Forelimb muscle (tissue), 1 donor: ENCODE measurements around the gene WIPF1. TPM values are rescaled to one million over a fixed set of nuclear protein-coding genes. Genes with fewer than 3 reads are reported as not detected.
A peak's percentile ranks its signal among the peaks of the same experiment; 100 is the strongest.
"Not testable (repeated sequence)": the region's sequence is repeated elsewhere in the genome, so short reads cannot be mapped to it uniquely, and the experiment has no call there.

Source experiments
- DNase-seq: peaks from one replicate; pipeline ENCODE4 v3.0.0-alpha.2; 2013; ENCODE audit warnings: low read depth
- polyA plus RNA-seq: library from polyadenylated mRNA; unstranded; fragments of 120-200 nt; gene quantifications from one replicate; pipeline ENCODE4 v1.2.1, GENCODE V29; 2013; ENCODE audit not compliant: insufficient read length

The WIPF1 gene
- polyA plus RNA-seq, 1 donor, result 34.2 TPM

DNA sequence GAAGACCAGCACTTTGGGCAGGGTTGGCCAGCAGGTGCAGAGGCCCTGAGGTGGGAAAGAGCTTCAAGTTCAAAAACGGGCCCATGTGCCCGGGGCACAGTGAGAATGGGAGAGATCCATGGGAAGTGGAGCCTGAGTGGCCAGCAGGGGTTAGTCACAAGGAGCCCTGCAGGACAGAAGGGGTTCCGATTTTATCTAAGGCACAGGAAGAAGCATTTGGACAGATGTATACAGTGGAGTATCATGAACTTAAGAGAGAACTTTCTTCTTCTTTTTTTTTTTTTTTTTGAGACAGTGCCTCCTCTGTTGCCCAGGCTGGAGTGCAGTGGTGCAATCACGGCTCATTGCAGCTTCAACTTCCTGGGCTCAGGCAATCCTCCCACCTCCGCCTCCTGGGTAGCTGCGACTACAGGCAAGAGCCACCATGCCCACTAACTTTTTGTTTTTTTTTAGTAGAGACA lies 24.0 kb downstream of the WIPF1 start:
- DNase-seq, result no peak

DNA sequence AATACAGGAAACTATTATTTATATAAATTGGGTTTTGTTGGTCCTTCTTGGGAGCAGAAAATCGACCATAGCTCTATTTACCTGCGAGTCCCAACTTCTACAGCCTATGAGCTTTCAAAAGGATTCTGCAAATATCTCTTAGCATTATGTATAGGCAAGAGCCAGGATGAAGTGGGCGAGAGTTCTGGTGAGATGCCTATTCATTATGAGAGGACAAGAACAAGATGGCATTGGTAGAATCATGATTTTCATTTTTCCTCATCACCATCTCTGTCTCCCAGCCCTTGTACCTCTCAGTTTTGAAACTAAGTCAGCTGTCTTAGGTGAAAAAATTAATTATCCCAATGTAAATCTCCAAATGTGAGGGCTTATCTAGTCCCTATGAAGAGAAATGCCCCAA lies 25.0 kb downstream of the WIPF1 start:
- no peak for DNase-seq

DNA sequence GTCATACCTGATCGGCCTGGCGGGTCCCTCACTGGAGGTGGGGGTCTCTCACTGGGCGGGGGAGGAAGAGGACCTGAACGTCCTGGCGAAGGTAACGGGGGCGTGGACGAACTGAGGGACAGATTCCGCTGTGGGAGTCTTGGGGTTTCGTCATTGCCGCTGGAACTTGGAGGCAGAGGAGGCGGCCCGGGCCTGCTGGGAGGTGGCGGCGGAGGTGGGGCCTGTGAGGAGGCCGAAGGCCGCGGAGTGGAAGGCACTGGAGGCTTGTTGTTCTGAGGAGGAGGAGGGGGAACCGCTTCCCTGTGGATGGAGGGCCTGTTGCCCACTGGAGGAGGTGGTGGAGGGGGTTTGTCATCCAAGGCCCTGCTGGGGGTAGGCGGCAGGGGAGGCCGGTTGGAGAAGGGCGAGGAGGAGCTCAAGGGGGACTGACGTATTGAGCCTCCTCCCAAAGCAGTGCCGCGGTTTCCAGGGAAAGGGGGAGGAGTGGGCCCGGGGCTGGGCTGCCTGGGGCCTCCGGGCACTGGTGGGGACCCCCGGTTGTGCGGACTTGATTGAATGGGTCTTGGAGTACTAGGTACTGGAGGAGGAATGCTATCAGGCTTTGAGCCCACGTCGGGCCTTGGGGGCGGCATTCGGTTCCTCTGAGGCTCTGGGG lies 25.8 kb downstream of the WIPF1 start:
- no peak for DNase-seq

DNA sequence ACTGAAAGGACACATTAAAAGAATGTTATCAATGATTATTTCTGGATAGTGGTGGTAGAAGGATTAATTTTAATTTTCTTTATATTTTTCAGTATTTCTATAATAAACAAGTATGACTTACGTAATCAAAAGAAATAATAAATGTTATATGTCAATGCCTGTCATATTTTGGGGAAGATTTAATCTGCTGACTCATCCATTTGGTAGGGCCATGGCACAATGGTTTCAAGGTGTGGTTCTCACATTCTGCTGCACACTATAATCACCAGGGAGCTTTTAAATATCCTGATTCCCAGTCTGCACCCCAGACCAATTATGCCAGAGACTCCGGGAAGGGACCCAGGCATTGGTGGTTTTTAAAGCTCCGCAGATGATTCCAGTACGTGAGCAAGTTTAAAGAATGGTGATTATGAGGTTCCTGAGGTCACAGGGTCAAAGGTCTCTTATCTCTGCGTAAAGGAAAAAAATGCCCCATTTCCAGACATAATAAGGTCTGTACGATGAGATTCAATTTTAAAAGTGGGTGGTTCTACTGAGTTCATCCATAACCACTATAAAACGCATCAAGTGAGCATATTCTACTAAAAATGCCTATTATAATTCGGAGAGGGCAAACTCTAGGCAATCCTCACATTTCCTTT lies 27.2 kb downstream of the WIPF1 start:
- no peak for DNase-seq

DNA sequence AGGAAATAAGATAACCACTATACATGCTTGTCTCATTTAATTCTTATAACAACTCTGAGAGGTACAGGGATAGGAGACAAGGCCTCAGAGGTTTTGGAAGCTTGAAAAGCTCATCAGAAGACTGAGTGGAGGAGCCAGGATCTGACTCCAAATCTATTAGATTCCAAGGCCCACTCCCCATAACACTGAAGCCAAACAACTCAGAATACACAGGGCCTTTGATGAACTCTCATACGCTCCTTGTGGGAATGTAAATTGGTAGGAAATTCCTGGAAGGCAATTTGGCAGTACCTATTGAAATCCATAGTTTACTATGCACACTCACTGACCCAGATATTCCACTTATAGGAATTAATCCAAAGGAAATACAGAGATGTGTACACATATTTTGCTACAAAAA lies 27.9 kb downstream of the WIPF1 start:
- DNase-seq, result no peak

DNA sequence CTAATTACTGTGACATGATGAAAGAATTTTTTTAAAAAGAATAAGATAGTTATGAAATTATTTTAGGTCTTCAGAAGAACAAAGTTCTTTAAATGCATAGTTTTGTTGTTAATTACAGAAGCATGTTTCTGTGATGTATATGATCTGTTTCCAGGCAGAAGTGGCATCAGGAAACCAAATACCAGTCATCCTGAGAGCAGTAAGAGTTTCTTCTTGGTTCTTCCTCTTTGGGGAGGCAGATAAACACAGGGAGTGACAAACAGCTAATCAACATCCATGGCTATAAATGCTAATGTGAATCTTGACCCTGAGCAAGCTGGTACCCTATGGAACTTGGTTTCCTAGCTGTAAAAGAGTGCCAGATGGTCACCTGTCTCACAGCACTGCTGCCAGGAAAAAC lies 29.2 kb downstream of the WIPF1 start:
- DNase-seq, result no peak

DNA sequence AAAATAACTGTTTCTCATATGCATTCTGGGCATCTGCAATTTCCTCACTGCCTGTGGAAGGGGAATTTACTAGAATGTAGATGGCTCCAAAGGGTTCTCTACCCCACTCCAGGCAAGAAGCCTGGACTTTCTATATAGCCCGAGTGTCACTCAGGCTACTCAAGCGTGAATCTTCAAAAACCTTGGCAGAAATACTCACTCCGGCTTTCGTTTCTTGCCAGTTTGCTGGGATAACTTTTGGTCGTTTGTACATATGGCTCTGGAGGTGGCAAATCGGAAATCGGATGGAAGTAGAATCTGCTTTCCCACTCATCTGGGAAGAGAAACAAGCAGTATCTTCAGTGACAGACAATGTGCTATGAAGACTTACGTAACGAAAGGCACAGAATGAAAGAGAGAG lies 30.7 kb downstream of the WIPF1 start:
- no peak for DNase-seq

DNA sequence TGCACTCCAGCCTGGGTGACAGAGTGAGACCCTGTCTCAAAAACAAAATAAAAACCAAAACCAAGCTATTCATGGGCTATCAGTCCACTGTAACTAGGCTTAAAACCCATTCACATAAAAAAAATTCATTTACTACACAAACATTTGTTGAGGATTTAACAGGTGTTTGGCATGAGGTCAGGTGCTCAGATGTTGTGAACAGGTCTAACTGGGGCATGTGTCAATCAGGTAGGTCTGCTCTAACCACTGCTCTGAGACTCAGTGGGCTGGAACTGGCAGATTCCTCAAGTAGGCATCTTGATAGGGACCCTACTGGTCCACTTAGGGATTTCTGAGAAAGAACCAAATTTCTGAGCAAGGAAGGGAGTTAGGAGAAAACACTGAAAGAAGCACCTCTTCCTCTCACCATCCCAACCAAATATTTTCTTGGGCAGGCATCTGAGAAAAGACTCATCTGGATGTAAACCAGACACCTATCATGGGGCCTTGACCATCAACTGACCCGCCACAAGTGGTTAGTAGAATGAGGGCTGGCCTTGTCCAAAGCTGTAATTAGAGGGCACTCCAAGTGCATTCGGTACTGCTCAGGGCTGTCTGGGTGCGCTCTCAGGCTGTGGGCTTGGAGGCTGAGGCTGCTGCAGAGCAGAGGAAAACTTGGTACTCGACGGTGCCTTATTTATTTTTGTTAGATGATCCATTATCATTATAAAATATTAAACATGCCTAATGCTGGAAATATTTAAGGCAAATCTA lies 33.9 kb downstream of the WIPF1 start:
- no peak for DNase-seq

DNA sequence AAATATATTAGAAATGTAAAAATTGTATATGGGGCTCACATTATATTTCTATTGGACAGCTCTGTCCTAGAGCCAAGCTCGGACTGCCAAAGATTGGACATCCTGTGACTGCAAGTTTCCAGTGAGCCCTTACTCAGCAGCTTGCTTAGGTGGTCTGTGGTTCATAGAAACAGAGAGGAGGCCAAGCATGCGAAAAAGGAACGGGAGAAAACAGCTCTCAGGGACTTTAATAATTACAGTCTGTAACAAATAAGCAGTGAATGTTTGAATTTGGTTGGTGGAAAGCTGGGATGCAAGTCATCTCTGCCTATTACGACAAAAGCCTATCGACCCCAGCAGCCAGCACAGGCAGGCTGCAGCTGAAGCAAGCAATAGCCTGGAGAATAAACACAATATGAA lies 35.6 kb downstream of the WIPF1 start:
- DNase-seq, result peak; percentile 49

DNA sequence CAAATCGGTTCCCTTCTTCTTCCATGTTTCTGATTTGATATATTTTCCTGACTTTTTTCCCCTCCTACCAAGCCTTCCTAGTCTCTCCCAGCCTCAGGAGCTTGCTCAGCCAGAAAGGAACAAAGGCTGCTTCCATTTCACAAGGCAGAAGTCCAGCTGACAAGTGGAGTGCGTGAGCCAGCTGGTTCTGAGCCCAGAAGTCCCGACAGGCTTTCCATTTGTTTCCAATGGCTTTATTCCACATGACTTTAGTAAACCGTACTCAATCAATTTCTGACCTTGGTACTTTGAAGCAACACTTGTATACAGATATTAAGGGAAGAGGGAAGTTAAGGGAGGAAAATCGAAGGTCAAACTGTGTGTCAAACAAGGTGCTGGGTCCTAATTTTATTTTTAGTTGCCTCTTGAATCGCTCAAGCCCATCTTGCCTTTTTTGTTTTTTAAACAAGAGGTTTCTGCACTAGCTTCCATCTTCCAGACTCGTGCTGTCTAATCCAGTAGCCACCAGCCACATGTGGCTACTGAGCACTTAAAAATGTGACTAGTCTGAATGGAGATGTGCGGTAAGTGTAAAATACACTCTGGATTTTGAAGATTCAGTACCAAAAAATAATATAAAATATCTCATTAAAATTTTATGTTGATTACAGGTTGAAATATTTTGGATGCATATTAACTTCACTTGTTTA lies 36.2 kb downstream of the WIPF1 start:
- DNase-seq, result peak; percentile 95

DNA sequence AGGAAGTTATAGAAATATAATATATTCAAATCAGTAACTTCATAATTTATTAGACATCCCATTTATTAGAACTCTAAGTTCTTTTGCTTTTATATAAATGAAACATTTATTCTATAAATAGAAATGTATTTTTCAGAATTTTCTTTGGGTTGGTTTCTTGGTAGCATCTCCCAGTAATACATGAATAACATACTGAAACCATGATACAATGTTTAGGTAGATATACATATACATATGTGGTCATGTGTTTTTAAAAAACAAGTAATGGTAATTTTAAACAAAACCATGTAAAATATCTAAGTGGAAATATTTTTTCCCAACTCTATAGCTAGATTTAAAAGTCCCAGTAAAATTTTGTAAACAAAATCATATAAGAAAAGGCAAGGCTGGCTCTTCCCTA lies 36.9 kb downstream of the WIPF1 start:
- DNase-seq, result no peak

DNA sequence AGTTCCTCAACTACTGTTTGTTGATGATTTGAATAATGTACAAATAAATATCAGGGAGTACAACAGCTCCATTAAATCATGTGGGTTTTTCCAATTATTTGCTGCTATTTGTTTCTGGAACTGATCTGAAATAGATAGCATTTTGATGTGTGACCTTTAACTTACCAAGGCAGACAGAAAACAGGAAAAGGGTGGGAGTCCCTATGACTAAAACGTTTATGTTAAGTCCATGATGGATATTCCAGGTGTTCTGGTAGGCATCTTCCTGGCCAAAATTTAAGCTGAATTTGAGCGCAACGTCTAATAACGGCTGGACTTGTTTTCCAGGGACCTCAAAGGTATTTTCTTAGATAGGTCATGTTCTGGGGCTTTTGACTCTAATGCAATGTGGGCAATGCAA lies 41.6 kb downstream of the WIPF1 start:
- no peak for DNase-seq

DNA sequence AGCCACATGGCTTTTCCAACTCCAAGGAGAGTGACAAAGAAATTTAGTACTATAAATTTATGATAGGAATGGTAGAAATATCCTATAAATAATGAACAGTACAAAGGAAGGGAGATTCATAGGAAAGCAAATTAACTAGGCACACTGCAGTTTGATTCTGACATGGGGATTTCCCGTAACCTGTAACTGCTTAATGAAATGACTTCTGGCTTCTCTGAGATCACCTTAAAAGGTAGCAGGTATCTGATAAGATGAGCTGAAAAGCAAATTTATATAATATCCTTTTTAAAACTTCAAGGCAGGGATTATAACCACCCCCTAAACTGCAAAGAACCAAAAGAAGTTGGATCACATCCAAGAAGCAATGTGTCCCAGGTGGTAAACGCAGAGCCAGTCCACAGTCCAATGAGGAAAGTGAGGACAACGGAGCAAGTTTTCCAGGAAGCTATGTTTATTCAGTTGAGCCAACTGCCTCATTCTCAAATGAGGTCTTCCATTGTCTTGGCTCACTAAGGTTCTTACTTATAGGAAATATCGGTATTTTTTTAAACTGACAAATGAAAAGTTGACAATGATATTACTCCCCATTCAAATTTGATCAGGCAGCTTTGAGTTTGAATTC lies 43.0 kb downstream of the WIPF1 start:
- no peak for DNase-seq

DNA sequence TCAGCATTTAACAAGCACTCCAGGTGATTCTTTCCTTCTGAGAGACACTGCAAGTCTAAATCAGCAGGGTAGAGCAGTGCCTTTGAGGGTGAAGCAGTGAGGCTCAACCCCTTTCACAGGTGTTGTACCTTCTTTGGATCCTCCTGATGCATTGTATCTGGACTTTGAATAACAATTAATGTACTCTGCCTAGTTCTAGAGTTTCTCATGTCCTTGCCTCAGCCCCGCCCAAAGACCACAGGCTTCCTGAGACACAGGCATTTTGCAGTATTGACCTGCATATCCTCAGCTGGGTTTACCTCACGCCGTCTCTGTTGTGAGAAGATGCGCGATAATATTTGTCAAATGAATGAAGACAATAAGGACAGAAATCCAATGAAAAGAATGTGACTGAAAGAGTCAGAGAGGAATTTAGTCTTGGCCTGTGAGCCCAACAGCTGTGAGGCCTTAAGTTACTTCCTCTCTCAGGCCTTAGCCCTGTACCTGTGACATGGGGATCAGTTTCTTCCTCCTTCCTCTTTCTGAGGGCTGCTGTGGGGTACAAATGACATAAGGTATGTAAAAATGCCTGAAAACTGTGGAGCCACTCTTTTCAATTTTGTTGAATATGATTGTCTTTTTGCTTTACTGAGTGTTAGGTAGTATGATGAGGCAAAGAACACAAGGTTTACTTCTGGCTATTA lies 43.7 kb downstream of the WIPF1 start:
- no peak for DNase-seq

DNA sequence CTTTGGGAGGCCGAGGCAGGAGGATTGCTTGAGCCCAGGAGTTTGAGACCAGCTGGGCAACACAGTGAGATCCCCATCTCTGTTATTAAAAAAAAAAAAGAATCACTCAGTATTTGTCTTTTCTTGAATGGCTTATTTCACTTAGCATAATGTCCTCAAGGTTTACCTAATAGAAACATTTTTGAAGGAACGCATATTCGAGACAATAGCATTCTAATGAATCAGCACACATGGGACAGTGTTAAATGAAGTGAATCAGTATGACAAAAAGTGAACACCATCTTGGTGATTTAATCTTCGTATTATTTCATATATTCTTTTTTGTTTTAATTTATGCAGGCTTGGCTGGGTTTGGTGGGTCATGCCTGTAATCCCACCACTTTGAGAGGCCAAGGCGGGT lies 44.7 kb downstream of the WIPF1 start:
- DNase-seq, result no peak

DNA sequence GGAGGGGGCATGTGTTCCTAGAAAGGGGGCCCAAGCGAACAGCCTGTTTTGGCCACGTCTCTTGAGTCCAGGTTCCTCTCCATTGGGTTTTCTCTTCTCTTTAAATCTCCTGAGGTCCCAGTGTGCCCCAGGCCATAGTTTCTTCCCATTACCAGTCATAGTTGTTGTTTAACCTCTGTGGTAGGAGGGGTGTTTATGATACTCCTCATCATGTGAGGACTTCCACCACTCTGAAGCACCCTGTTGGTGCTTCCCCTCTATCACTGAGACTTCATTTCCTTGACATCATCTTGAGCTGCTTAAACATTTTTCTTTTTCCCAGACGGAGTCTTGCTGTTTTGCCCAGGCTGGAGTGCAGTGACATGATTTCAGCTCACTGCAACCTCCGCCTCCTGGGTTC lies 45.9 kb downstream of the WIPF1 start:
- DNase-seq, result no peak

DNA sequence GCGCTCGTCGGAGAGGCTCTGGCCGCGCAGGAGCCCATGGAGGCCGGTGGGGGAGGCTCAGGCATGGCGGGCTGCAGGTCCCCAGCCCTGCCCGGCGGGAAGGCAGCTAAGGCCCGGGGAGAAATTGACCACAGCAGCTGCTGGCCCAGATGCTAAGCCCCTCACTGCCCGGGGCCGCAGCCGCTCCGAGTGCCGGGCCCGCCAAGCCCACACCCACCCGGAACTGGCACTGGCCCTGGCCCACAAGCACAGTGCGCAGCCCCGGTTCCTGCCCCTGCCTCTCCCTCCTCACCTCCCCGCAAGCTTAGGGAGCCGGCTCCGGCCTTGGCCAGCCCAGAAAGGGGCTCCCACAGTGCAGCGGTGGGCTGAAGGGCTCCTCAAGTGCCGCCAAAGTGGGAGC lies 49.0 kb downstream of the WIPF1 start:
- DNase-seq, result not testable (repeated sequence)

DNA sequence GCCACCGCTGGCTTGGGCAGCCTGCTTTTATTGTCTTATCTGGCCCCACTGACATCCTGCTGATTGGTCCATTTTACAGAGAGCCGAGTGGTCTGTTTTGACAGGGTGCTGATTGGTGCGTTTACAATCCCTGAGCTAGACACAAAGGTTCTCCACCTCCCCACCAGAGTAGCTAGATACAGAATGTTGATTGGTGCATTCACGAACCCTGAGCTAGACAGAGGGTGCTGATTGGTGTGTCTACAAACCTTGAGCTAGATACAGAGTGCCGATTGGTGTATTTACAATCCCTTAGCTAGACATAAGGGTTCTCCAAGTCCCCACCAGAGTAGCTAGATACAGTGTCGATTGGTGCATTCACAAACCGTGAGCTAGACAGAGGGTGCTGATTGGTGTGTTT lies 49.6 kb downstream of the WIPF1 start:
- DNase-seq, result not testable (repeated sequence)

DNA sequence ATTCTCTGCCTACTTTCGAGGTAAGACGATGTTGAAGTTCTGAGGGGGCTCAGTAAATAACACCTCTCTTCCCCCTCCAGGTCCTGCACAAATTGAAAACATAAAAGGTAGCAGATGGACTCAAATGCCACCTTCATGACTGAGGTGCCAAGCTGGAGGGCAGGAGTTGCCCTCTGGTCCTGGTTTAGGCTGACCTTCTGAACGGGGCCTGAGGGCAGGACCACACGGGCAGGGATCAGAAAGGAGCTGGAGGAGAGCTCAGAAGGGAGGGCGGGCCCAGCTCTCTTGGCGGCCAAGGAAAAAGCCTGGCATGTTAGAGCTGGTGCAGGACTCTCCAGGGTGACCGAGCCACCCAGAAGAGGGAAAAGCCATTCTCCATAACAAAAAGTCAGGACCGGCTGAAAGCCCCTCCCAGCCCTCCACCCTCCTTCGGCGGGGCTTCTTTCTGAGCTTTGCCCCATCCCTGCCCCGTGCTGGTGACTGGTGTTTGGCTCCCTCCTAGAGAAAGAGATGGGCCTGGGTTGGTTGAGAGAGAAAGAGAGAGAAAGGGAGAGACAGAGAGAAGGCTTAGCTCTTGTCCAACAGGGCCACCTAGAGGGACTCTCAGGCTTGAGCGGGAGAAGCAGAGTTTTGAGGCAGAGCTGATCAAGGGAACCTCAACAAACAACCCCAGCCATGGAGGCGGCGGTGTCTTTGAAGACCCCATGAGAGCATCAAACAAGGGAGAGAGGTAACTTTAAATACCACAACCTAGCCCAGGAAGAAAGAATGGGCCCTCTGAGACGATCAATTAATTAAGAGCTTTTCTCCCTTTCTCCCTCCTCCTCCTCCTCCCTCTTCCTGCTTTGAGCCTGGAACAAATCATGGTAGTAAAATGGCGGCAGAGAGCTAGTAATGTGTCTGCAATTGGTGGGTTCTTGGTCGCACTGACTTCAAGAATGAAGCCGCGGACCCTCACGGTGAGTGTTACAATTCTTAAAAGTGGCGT lies 50.8 kb downstream of the WIPF1 start:
- no peak for DNase-seq

DNA sequence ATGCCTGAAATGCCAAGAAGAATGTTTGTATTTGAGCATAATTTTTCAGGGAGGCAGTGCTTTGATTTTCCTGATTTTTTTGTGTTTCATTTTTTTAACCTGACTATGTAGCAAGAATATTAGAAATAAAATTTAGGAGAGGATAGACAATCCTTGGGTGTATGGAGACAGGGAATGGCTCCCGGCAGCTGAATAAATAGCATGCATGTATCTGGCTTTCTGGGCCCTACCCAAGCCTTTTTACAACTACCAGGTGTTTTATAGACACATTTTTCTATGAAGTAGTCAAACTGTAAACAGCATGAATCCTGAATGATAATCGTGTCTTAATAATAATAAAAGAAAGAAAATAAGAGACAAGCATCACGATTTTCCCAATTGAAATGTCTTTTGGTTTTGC lies 52.4 kb downstream of the WIPF1 start:
- DNase-seq, result no peak
